Activated CD8-positive, alpha-beta memory T cell treated with anti-CD3 and anti-CD28 coated beads for 36 hours (primary cell): ENCODE results near the gene CTNNBIP1. TPM values are rescaled to one million over a fixed set of nuclear protein-coding genes. Genes with fewer than 3 reads are reported as not detected.

Source experiments
- CTCF ChIA-PET: fragments of 350-600 bp; sonication (Branson Sonifier 250); formaldehyde crosslinking; loops from one replicate; lab custom pipeline; 2021; ENCODE audit warnings: antibody characterized with exemption; lab: Charles Lee
- POLR2A ChIA-PET: fragments of 350-600 bp; sonication (Branson Sonifier 250); formaldehyde crosslinking; loops from one replicate; lab custom pipeline; 2021; ENCODE audit warnings: antibody characterized with exemption; lab: Charles Lee
- total RNA-seq, 2 experiments: library from RNA; stranded (reverse); gene quantifications; one replicate each; pipeline ENCODE4 v1.2.3, GENCODE V29; 2021

The CTNNBIP1 gene
- total RNA-seq, 2 experiments from 2014 or later, result 7.9 to 9.0 TPM

GRCh38 chr1:9908871-9909233 is 1.2 kb downstream of the CTNNBIP1 start:
- POLR2A ChIA-PET, result interaction anchor here (1.4 kb wide), 1 partner anchor 34 kb away, joined by 6 read pairs; the partner anchor contains the start of genes LZIC and NMNAT1
- CTCF ChIA-PET, result no interaction called here

GRCh38 chr1:9907441-9907840 is 2.6 kb downstream of the CTNNBIP1 start:
- POLR2A ChIA-PET, result no interaction called here
- CTCF ChIA-PET, result interaction anchor here (0.5 to 1.7 kb wide), 5 partner anchors 9 to 453 kb away, joined by 3 to 7 read pairs (median 4); no protein-coding TSS in a partner anchor

GRCh38 chr1:9906466-9906865 is 3.6 kb downstream of the CTNNBIP1 start:
- POLR2A ChIA-PET, result no interaction called here

GRCh38 chr1:9905010-9905409 is 5.1 kb downstream of the CTNNBIP1 start:
- ChIA-PET POLR2A (interaction anchor here (0.6 kb wide), 1 partner anchor 21 kb away, joined by 7 read pairs; no protein-coding TSS in a partner anchor), CTCF (interaction anchor here (0.7 to 1.9 kb wide), 5 partner anchors 12 to 176 kb away, joined by 3 to 8 read pairs (median 4); partner anchors contain the start of genes LZIC and NMNAT1)

More at GRCh38 chr1:9906466-9906865, 3.6 kb downstream of the CTNNBIP1 start:
- CTCF ChIA-PET, result interaction anchor here (0.8 to 1.7 kb wide), 2 partner anchors 24 to 31 kb away, joined by 3 to 5 read pairs; no protein-coding TSS in a partner anchor

- ChIA-PET POLR2A (interaction anchor here (0.6 kb wide), 1 partner anchor 21 kb away, joined by 7 read pairs; no protein-coding TSS in a partner anchor), CTCF (interaction anchor here (1.5 to 2.1 kb wide), 5 partner anchors 12 to 278 kb away, joined by 4 to 8 read pairs (median 6); partner anchors contain the start of genes LZIC and NMNAT1)
Measured at GRCh38 chr1:9904596-9904995, 5.5 kb downstream of the CTNNBIP1 start.

GRCh38 chr1:9903801-9904527 is 6.1 kb downstream of the CTNNBIP1 start:
- CTCF ChIA-PET, result interaction anchor here (0.7 to 2.1 kb wide), 5 partner anchors 10 to 277 kb away, joined by 3 to 8 read pairs (median 6); partner anchors contain the start of genes LZIC and NMNAT1
- POLR2A ChIA-PET, result interaction anchor here (0.5 to 1.0 kb wide), 6 partner anchors 10 to 377 kb away, joined by 3 to 7 read pairs (median 4); no protein-coding TSS in a partner anchor

- ChIA-PET POLR2A (no interaction called here), CTCF (interaction anchor here (0.6 kb wide), 1 partner anchor 395 kb away, joined by 5 read pairs; no protein-coding TSS in a partner anchor)
Measured at GRCh38 chr1:9902060-9902452, 8.0 kb downstream of the CTNNBIP1 start.

- POLR2A ChIA-PET, result no interaction called here
- CTCF ChIA-PET, result interaction anchor here (0.6 kb wide), 1 partner anchor 395 kb away, joined by 5 read pairs; no protein-coding TSS in a partner anchor
Measured at GRCh38 chr1:9901148-9902059, 8.7 kb downstream of the CTNNBIP1 start.

- CTCF ChIA-PET, result interaction anchor here (0.7 to 0.8 kb wide), 2 partner anchors 67 to 115 kb away, joined by 3 read pairs; no protein-coding TSS in a partner anchor
- POLR2A ChIA-PET, result interaction anchor here (0.7 kb wide), 1 partner anchor 274 kb away, joined by 4 read pairs; no protein-coding TSS in a partner anchor
Measured at GRCh38 chr1:9900142-9901043, 9.7 kb downstream of the CTNNBIP1 start.

GRCh38 chr1:9894115-9894514 is 16.0 kb downstream of the CTNNBIP1 start:
- POLR2A ChIA-PET, result no interaction called here
- CTCF ChIA-PET, result interaction anchor here (1.0 kb wide), 1 partner anchor 9 kb away, joined by 5 read pairs; no protein-coding TSS in a partner anchor

- ChIA-PET POLR2A (no interaction called here), CTCF (interaction anchor here (0.7 kb wide), 1 partner anchor 257 kb away, joined by 4 read pairs; no protein-coding TSS in a partner anchor)
Measured at GRCh38 chr1:9892563-9893528, 17.2 kb downstream of the CTNNBIP1 start.

GRCh38 chr1:9891207-9891606 is 18.9 kb downstream of the CTNNBIP1 start:
- ChIA-PET POLR2A (no interaction called here), CTCF (interaction anchor here (1.2 kb wide), 1 partner anchor 17 kb away, joined by 4 read pairs; no protein-coding TSS in a partner anchor)

GRCh38 chr1:9890224-9890731 is 19.8 kb downstream of the CTNNBIP1 start:
- ChIA-PET CTCF (interaction anchor here (0.6 to 2.1 kb wide), 4 partner anchors 14 to 284 kb away, joined by 3 to 6 read pairs (median 4); no protein-coding TSS in a partner anchor), POLR2A (no interaction called here)

GRCh38 chr1:9889411-9889810 is 20.7 kb downstream of the CTNNBIP1 start:
- ChIA-PET CTCF (interaction anchor here (1.0 to 2.1 kb wide), 3 partner anchors 15 to 54 kb away, joined by 3 to 6 read pairs (median 4); partner anchors contain the start of genes LZIC and NMNAT1), POLR2A (no interaction called here)

- POLR2A ChIA-PET, result interaction anchor here (0.5 kb wide), 1 partner anchor 1012 kb away, joined by 3 read pairs; no protein-coding TSS in a partner anchor
- CTCF ChIA-PET, result interaction anchor here (1.0 to 2.1 kb wide), 3 partner anchors 16 to 55 kb away, joined by 3 to 6 read pairs (median 4); partner anchors contain the start of genes LZIC and NMNAT1
Measured at GRCh38 chr1:9888886-9889285, 21.2 kb downstream of the CTNNBIP1 start.

- CTCF ChIA-PET, result interaction anchor here (1.4 kb wide), 1 partner anchor 18 kb away, joined by 3 read pairs; no protein-coding TSS in a partner anchor
- POLR2A ChIA-PET, result no interaction called here
Measured at GRCh38 chr1:9887070-9887469, 23.0 kb downstream of the CTNNBIP1 start.
